Esophagus muscularis mucosa (tissue), 4 donors: ENCODE results near the gene CCL11. TPM values are rescaled to one million over a fixed set of nuclear protein-coding genes. Genes with fewer than 3 reads are reported as not detected.
A peak's percentile ranks its signal among the peaks of the same experiment; 100 is the strongest.

Source experiments
- DNase-seq: peaks from one replicate; pipeline ENCODE4 v3.0.0-alpha.2; 2017; ENCODE audit errors: extremely low spot score
- H3K27ac ChIP-seq, 4 donors: fragments of 200-600 bp; sonication (generic); replicated peaks in 1 of 4; 1 replicate in 3 of 4; 2 replicates in 1 of 4; pipeline ENCODE4 v1.5.1; 2016 to 2019; ENCODE audit warnings: mild to moderate bottlenecking in 1 of 4
- H3K27me3 ChIP-seq, 4 donors: fragments of 200-600 bp; sonication (generic); one replicate each; pipeline versions ENCODE4 v1.5.1 to v1.6.0; 2016 to 2019
- H3K36me3 ChIP-seq, 4 donors: fragments of 200-600 bp; sonication (generic); one replicate each; pipeline ENCODE4 v1.5.1; 2016 to 2019
- H3K4me1 ChIP-seq, 4 donors: fragments of 200-600 bp; sonication (generic); one replicate each; pipeline ENCODE4 v1.5.1; 2016 to 2019
- H3K4me3 ChIP-seq, 4 donors: fragments of 200-600 bp; sonication (generic); 1 replicate in 2 of 4; 2 replicates in 2 of 4; pipeline ENCODE4 v1.5.1; 2016 to 2019; ENCODE audit warnings: mild to moderate bottlenecking in 4 of 4, moderate library complexity in 1 of 4
- H3K9me3 ChIP-seq, 4 donors: fragments of 200-600 bp; sonication (generic); 1 replicate in 3 of 4; 2 replicates in 1 of 4; pipeline ENCODE4 v1.5.1; 2016 to 2019
- EP300 ChIP-seq: sonication (generic); formaldehyde crosslinking; IDR thresholded peaks from one replicate; pipeline ENCODE4 v1.6.1; 2017; ENCODE audit warnings: antibody characterized with exemption
- POLR2A ChIP-seq: fragments of 450-650 bp; IDR thresholded peaks from one replicate; pipeline ENCODE4 v1.6.1; 2017; ENCODE audit warnings: antibody characterized with exemption, moderate library complexity, mild to moderate bottlenecking, low read depth
- POLR2AphosphoS5 ChIP-seq, 2 donors: sonication (generic); formaldehyde crosslinking; IDR thresholded peaks; one replicate each; pipeline ENCODE4 v1.6.1; 2017; ENCODE audit warnings: antibody characterized with exemption in 2 of 2
- WGBS: methylation state at CpG from one replicate; pipeline ENCODE4 v1.1.5; 2018; 5-methylcytosine and 5-hydroxymethylcytosine counted together
- intact Hi-C: fragments of 100-400 bp; cut with DNase I; formaldehyde crosslinking; loops from one replicate; pipeline ENCODE4 v1.15.1; 2023
- total RNA-seq, 4 donors: library from RNA; depleted of rRNA; stranded (reverse); fragments of >200 nt; gene quantifications; one replicate each; pipeline versions ENCODE4 v1.1.0 to v1.2.1, GENCODE V29; 2016
- TF ChIP-seq, protein P1 (sequence below), 3 experiments: fragments of 200-600 bp in 2 of 3; fragments of 450-650 bp in 1 of 3; sonication (generic) in 2 of 3; IDR thresholded peaks; one replicate each; pipeline ENCODE4 v1.5.1; 2017 to 2019; ENCODE audit warnings: antibody characterized with exemption in 3 of 3, mild to moderate bottlenecking in 2 of 3, moderate library complexity in 1 of 3

Gene CCL11
- total RNA-seq, 4 donors from 2014 or later = 2.0 to 8.8 (median 6.6) TPM

- 99% methylated on average over 4 of the region's 4 CpGs for WGBS
- peaks cover 28 to 45% (median 36%) of the 10 kb centered on the region in 4 donors for H3K4me1 ChIP-seq
Observed at GRCh38 chr17:34305061-34305460, 19.5 kb downstream of the CCL11 start.

GRCh38 chr17:34305606-34306005, 20.1 kb downstream of the CCL11 start:
- peak; percentile 37 for DNase-seq
- Histone ChIP-seq H3K4me1 (peaks cover 26 to 40% (median 30%) of the 10 kb centered on the region in 4 donors), H3K27me3 (no peaks in the 10 kb centered on the region), H3K9me3 (no peaks in the 10 kb centered on the region), H3K27ac (no peak overlapping the region), H3K36me3 (no peaks in the 10 kb centered on the region), H3K4me3 (no peak overlapping the region)
- TF ChIP-seq POLR2AphosphoS5 (IDR thresholded peaks at IDR 0.05) (no peak), EP300 (no peak), POLR2A (no peak)
- TF ChIP-seq, protein P1, sequence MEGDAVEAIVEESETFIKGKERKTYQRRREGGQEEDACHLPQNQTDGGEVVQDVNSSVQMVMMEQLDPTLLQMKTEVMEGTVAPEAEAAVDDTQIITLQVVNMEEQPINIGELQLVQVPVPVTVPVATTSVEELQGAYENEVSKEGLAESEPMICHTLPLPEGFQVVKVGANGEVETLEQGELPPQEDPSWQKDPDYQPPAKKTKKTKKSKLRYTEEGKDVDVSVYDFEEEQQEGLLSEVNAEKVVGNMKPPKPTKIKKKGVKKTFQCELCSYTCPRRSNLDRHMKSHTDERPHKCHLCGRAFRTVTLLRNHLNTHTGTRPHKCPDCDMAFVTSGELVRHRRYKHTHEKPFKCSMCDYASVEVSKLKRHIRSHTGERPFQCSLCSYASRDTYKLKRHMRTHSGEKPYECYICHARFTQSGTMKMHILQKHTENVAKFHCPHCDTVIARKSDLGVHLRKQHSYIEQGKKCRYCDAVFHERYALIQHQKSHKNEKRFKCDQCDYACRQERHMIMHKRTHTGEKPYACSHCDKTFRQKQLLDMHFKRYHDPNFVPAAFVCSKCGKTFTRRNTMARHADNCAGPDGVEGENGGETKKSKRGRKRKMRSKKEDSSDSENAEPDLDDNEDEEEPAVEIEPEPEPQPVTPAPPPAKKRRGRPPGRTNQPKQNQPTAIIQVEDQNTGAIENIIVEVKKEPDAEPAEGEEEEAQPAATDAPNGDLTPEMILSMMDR (IDR thresholded peaks at IDR 0.05) = no peak
- intact Hi-C loops = loop anchor here (1.0 kb wide), 2 partner anchors 56 to 105 kb away; no protein-coding TSS in a partner anchor

More at GRCh38 chr17:34305061-34305460, 19.5 kb downstream of the CCL11 start:
- DNase-seq = no peak
- H3K27me3 ChIP-seq = no peaks in the 10 kb centered on the region
- no peaks in the 10 kb centered on the region for H3K36me3 ChIP-seq
- H3K4me3 ChIP-seq = no peak overlapping the region
- H3K27ac ChIP-seq = no peak overlapping the region
- TF ChIP-seq, protein P1 (IDR thresholded peaks at IDR 0.05) = no peak
- H3K9me3 ChIP-seq = no peaks in the 10 kb centered on the region
- intact Hi-C loops = no loop called here

DNA sequence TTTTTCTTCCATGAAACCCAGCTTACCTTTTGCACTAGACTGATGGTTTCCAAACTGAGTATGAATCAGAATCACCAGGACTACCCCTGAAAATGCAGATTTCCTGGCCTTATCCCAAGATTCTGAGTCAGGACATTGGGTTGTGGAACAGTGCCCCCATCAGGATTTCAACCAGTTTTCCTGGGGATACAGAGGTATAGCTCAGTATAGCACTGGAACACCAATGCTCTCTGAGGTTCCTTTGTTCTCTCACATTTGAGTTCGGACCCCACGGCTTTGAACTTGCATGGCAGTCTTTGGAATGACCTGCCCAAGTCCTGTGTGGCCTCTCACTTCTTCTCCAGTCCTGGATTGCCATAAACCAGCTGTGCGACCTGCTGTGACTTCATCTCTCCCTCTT, 20.9 kb downstream of the CCL11 start:
- intact Hi-C loops = loop anchor here (1.0 kb wide), 2 partner anchors 55 to 106 kb away; no protein-coding TSS in a partner anchor
- WGBS = 80% methylated on average over 3 of the region's 3 CpGs

DNA sequence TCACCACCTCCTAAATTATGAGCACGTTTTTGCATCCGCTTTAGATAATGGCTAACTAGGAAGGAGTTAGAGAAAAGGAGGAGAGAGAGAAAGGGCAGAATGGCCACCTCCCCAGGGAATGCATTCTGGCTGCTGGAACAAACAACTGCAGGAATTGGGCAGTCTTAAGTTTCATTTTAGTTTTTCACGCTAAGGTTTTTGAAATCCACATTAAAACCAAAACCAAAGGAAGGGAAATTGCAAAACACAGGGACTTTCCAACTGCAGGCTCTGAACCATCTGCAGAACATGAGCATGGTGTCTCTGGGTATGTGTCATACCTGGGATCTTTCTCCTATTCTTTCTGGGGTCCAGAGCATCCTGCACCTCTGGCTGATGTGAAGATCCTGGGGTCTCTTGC, 21.6 kb downstream of the CCL11 start:
- H3K27ac ChIP-seq = peak overlapping the region in 1 of 4 donors; percentile 6
- no peaks in the 10 kb centered on the region for H3K9me3 ChIP-seq
- intact Hi-C loops = no loop called here
- DNase-seq = peak; percentile 55
- no peak for TF ChIP-seq POLR2AphosphoS5 (IDR thresholded peaks at IDR 0.05)
- TF ChIP-seq, protein P1 (IDR thresholded peaks at IDR 0.05) = no peak
- no peaks in the 10 kb centered on the region for H3K36me3 ChIP-seq
- no peaks in the 10 kb centered on the region for H3K27me3 ChIP-seq
- peaks cover 19 to 26% (median 22%) of the 10 kb centered on the region in 4 donors for H3K4me1 ChIP-seq
- WGBS = 40% methylated on average over 3 of the region's 3 CpGs
- no peak overlapping the region for H3K4me3 ChIP-seq

More for the DNA sequence above, 20.9 kb downstream of the CCL11 start:
- Histone ChIP-seq H3K36me3 (no peaks in the 10 kb centered on the region), H3K4me3 (no peak overlapping the region), H3K9me3 (no peaks in the 10 kb centered on the region), H3K27me3 (no peaks in the 10 kb centered on the region), H3K27ac (no peak overlapping the region), H3K4me1 (peaks cover 22 to 31% (median 24%) of the 10 kb centered on the region in 4 donors)
- peak in 1 of 2 donors; percentile 15 for TF ChIP-seq POLR2AphosphoS5 (IDR thresholded peaks at IDR 0.05)
- TF ChIP-seq EP300 = no peak
- TF ChIP-seq, protein P1 (IDR thresholded peaks at IDR 0.05) = peak; percentile 47 to 71 (median 56)
- TF ChIP-seq POLR2A = no peak
- DNase-seq = peak; percentile 89

DNA sequence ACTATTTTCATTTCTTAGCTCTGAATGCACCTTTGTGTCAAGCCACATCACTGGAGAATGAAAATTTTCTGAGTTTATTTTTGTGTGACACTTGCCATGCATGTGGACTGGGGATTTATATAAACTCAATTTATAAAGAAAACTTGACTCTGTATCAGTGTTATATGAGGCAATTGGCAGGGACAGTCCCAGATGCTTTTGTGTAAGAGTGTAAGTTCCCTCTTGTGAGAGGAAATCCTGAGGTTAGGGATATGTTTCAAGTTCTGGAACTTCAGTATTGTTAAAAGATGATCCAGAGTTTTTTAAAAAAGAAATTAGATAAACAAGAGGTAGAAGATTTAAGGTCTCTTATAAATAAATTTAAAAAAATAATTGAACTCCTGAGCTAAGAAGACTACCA, 22.8 kb downstream of the CCL11 start:
- TF ChIP-seq, protein P1 (IDR thresholded peaks at IDR 0.05) = no peak
- no peak for TF ChIP-seq POLR2A
- no peak for TF ChIP-seq POLR2AphosphoS5 (IDR thresholded peaks at IDR 0.05)
- TF ChIP-seq EP300 = no peak
- peak; percentile 24 for DNase-seq
- Histone ChIP-seq H3K4me3 (no peak overlapping the region), H3K27ac (no peak overlapping the region), H3K4me1 (peaks cover 19 to 35% (median 34%) of the 10 kb centered on the region in 4 donors), H3K36me3 (no peaks in the 10 kb centered on the region), H3K27me3 (peaks cover 0 to 4% (median 0%) of the 10 kb centered on the region in 4 donors), H3K9me3 (no peaks in the 10 kb centered on the region)
- intact Hi-C loops = no loop called here
